CMK (cell line): ENCODE data around the gene RGSL1.

ENCODE experiments used
- DNase-seq: peaks from one replicate; pipeline ENCODE4 v3.0.0-alpha.2; 2010; ENCODE audit warnings: low read depth

The RGSL1 gene

DNA sequence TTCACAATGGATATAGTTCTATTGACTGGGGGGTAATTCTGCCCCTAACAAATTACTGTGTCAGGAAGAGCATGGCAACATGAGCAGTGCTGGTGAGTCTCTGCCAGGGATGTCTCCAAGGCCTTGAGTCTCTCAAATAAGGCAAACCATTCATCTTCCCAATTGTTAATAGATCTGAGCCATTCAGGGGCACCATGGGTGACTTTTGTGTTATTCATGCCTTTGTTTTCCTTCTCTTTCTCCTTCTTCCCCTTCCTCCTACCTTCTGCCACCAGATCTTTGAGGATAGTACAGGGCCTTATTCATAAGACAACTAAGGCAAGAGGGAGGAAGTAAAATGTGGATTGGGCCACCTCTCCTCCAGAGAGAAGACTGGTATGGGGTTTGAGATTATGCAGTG, at the start of gene RGSL1:
TSS of gene RGSL1 (plus strand) at position 60 of the 400 bp plus-strand sequence. CDS start at position 80, 20 bp downstream.
- no peak for DNase-seq

- DNase-seq, result no peak
Measured at GRCh38 chr1:182400567-182400966, 49.4 kb upstream of the RGSL1 start, which contains the start of gene TEDDM1. Gene TEDDM1, minus strand, starts transcription at chr1:182400667. Its CDS starts 182 bp downstream, at chr1:182400485.

- no peak for DNase-seq
Measured at GRCh38 chr1:182404781-182405180, 45.2 kb upstream of the RGSL1 start.

GRCh38 chr1:182405578-182405977, 44.4 kb upstream of the RGSL1 start:
- DNase-seq, result no peak

GRCh38 chr1:182406012-182406411, 43.9 kb upstream of the RGSL1 start:
- no peak for DNase-seq

GRCh38 chr1:182407724-182408123, 42.2 kb upstream of the RGSL1 start:
- no peak for DNase-seq

DNA sequence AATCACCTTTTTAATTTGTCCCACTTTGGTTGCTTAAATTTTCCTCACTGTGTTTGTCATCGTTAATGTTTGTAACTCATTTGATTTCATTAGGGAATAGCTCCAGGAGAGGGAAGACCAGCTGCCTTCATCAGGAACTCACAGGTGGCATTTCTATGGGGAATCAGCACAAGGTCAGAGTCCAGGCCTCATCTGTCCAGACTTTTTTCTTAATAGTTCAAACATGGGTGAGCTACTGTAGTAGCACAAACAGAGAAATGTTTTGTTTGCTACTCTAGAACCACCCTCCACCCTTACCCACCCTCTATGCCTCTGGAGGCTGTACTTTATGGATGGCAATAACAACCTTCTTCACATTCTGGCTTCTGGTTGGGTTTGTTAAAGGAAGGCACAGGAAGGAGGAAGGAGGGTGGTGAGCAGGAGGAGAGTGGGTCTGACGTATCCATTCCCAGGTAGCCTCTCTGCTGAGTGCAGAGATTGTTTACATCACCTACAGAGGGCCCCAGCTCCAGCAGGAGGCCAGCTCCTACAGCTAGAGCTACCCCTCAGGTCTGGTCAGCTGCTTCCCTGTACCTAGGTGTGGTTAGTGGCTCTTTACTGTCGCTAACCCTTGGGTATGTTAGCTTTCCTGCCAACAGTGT, 41.4 kb upstream of the RGSL1 start:
- DNase-seq, result no peak

DNA sequence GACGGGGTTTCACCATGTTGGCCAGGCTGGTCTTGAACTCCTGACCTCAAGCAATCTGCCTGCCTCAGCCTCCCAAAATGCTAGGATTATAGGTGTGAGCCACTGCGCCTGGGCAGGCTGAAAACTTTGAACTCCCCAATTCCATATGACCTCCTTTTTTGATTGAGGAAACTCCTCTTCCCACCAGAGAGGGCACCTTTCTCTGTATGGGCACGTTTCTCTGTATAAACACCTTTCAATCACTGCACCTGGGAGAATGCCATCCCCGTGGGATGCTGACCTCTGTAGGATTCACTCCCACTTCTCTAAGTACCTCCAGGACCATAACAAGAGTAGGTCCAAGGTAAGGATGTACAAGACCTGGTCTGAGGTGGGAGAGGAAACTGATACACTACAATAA, 39.8 kb upstream of the RGSL1 start:
- DNase-seq, result no peak

DNA sequence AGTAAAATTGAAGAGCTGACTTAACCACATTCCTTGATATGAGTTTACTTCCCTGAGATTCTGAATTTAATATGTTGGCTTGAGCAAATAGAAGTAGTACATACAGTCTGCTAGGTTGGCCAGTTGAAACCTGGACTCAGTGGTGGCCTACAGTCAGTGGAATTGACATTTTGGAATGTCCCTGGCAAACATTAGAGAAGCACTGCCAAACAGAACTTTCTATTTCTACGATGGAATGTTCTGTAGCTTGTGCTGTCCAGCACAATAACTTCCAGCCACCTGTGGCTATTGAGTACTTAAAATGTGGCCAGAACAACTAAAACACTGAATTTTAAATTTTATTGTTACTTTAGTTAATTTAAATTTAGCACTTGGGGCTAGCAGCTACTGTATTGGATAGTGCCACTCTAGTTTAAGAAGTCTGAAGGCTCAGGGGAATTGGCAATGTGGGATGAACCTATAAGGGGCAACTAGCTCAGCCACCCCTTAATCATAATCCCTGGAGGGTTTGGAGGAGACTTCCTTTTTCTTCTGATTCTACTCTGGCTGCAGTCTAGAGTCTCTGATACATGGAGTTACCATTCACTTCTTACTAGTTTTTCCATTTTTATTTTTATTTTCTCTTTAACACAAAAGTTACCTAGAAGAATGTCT, 39.2 kb upstream of the RGSL1 start:
- no peak for DNase-seq

GRCh38 chr1:182413486-182413885, 36.5 kb upstream of the RGSL1 start:
- DNase-seq, result no peak

DNA sequence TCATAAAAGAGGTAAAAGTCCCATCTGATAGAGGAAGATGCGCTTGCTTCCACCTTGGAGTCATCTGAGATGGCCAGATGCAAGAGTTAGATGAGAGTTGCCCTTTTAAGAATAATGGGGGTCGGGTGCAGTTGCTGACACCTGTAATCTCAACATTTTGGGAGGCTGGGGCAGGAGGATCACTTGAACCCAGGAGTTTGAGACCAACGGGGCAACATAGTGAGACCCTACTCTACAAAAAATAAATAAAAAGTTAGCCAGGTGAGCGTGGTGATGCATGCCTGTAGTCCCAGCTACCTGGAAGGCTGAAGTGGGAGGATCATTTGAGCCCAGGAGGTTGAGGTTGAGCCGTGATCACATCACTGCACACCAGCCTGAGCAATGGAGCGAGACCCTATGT, 36.0 kb upstream of the RGSL1 start:
- DNase-seq, result no peak

DNA sequence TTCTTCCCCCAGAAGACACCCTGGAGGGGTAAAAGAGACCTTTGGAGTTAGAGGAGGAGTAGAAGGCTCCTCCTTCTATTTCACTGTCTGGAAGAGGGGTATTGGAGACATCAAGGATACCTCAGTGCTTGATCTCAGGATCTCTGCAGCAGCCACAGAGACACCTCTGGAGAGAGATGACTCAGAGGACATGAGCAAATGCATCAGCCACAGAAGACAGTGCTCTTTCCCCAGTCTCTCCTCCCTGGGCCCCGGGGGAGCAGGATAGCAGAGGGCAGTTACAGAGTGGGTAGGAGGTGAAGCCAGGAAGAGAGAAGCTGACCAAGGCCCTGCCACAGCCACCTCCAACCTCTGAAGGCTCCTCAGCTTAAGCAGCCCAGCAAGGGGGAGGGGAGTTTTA, 34.2 kb upstream of the RGSL1 start:
- no peak for DNase-seq

GRCh38 chr1:182426442-182427430, 23.2 kb upstream of the RGSL1 start:
- DNase-seq, result no peak

DNA sequence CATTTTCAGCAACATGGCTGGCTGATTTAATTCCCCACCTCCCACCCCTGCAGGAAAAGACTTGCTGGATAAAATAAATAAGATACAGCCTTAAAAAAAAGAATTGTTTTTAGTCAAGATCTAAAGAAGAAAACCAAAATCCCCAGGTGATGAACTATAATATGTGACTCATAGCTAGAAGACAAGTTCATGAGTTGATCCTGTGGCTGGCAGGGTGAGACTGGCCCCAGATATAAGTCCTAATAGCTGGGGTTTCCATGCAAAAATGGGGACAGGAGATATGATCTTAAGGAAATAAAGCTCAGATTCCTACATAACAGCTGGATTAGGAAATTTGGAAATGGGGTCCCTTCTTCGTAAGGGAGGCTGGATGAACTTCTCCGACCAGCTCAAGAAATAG, 21.9 kb upstream of the RGSL1 start:
- no peak for DNase-seq

DNA sequence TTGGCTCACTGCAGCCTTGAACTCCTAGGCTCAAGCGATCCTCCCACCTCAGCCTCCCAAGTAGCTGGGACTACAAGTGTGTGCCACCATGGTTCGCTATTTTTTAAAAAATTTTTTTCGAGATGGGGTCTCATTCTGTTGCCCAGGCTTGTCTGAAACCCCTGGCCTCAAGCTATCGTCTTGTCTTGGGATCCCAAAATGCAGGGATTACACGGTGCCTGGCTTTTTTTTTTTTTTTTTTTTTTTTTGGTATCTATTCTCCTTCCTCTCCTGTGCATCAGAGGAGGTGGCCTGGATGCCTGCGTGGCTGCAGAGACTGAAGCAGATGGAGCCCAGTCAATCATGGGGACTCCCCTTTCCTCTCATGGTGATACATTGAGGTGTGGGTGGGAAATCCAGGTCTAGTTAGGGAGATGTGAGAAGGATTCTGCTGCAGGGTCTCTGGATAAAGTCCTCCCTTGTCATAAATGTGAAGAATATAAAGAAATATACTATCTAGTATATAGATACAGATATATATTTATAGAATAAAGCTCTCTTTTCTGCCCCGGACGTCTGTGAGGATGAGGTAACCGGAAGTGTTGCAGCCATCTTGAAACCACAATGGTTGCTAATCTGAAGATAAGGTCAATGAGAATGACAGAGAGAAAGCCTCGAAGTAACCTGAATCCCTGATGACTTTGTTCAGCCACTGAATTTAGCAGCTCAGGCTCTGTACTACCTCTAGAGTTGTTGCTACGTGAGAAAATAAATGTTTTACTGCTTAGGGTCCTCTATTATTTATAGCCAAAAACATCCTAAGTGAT, 19.5 kb upstream of the RGSL1 start:
- DNase-seq, result peak; percentile 30

DNA sequence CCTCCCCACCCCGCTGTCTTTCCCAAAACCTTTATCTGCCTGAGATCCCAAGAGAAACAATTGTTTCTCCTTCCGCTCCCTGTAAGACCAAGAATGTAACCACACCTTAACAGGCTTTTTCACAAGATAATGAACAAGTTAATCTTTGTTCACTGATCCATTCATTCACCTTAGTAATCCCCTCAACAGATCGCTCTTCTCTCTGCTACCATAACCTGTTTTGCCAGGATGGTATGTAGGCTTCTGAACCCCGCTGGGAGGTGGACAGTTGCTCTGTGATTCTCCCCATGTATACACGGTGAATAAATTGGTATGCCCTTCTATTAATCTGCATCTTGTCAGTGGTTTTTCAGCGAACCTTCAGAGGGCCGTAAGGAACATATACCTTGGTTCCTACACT, 18.7 kb upstream of the RGSL1 start:
- DNase-seq, result no peak

DNA sequence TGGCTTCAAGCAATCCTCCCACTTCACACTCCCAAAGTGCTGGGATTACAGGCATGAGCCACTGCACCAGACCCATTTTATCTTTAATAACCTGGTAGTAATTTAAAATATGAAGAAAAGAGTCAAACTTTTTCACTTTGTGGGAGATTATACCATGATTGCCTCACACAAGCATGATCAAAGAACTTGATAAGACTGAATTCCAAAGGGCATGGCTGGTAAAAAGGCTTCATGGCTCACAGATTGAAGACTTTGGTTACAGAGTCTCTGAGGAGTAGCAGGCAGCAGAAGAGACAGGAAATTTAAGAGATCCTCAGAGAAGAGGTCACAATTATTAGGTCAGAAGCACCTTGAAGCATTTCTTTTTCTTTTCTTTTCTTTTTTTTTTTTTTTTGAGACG, 16.4 kb upstream of the RGSL1 start:
- no peak for DNase-seq

DNA sequence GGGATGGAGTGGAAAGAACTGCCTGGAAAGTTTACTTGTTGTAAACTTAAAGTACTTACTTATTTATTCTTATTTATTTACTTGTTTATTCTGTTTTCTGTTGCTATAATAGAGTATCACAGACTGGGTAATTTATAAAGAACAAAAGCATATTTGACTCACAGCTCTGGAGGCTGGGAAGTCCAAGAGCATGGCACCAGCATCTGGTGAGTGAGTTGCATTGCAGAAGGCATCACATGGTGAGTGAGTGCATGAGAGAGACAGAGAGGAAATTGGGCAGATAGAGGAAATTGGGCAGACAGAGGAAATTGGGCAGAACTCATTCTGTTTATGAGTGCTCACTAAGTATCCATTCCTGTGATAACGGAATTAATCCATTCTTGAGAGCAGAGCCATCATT, 11.6 kb upstream of the RGSL1 start:
- no peak for DNase-seq

DNA sequence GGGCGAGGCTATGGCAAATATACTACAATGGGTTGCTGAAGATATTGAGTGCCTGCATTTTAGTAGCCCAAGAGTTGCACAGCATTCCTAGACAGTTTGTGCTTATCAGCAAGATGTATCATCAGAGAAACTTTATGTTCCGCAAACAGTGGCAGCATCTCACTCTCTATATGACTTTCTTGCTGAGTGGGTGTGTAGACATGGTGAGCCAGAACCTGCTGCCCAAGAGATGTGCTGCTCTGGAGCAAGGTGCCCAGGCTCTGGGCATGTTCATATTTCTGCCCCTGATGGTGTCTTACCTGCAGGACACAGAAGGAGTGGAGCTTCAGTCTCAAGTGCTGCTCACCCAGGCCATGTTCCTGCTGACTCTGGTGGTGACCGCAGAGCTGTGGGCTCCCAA, 8.2 kb upstream of the RGSL1 start:
- DNase-seq, result no peak

DNA sequence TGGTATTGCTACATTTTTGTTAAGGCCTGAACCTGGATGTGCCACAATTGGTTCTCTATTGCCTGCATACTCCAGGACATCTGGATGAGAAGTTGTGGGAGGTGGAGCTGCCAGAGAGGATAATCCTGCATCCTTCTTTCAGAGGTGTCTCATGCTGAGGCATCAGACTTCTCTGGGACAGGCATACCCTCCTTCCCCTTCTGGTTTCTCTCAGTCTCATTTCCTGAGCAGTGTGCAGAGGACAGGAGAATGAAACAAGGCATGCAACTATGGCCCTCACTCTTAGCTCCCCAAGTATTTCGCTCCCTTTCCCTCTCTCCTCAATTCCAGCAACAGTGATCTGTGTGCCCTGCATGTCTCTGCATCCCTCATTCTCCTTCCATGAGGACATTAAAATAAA, 7.6 kb upstream of the RGSL1 start:
- DNase-seq, result no peak

DNA sequence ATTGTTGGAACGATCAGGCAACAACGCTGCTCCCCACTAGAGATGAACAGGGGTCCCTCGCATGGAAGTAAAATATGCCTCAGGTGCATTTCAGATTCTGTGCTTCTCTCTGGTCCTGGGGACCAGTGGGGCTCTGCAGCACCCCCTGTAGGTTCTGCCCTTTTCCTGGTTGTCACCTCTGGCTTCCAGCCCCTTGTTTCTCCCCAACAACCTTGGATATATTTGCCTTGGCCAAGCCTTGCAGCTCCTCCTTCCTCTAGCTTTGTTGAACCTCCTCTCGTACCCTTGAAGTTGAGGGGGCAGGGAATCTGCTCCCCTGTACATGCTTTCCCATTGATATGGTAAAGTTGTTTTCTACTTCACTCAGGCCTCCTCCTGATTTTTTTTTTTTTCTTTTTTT, 5.4 kb upstream of the RGSL1 start:
- DNase-seq, result no peak
